SK-N-SH treated with all-trans-retinoic acid at 6 μM for 48 hours (cell line): ENCODE data around the gene CUL2.

Experiments
- ATAC-seq: fragments of 200-7000 bp; cut with Tn5 transposase; 3 replicates; pipeline ENCODE4 v1.9.1; 2020; ENCODE audit warnings: mild to moderate bottlenecking, moderate library complexity
- CSDC2 ChIP-seq: fragments of 250-450 bp; sonication (Bioruptor Pico); IDR thresholded peaks from 2 replicates; pipeline ENCODE4 v1.5.0; 2020; ENCODE audit warnings: mild to moderate bottlenecking, moderate library complexity
- ESRRG ChIP-seq: fragments of 250-450 bp; sonication (Bioruptor Pico); IDR thresholded peaks from 2 replicates; pipeline ENCODE4 v1.6.1; 2021; ENCODE audit warnings: mild to moderate bottlenecking
- GLIS3 ChIP-seq: fragments of 250-450 bp; sonication (Bioruptor Pico); IDR thresholded peaks from 2 replicates; pipeline ENCODE4 v1.5.0; 2020; ENCODE audit warnings: mild to moderate bottlenecking, moderate library complexity
- ISL1 ChIP-seq: fragments of 250-450 bp; sonication (Bioruptor Pico); IDR thresholded peaks from 2 replicates; pipeline ENCODE4 v2.1.2; 2022; ENCODE audit warnings: mild to moderate bottlenecking, moderate library complexity
- OSR1 ChIP-seq: fragments of 250-450 bp; sonication (Bioruptor Pico); IDR thresholded peaks from 2 replicates; pipeline ENCODE4 v1.8.0; 2022; ENCODE audit warnings: moderate library complexity, mild to moderate bottlenecking, inconsistent platforms
- PATZ1 ChIP-seq: fragments of 250-450 bp; sonication (Bioruptor Pico); IDR thresholded peaks from 2 replicates; pipeline ENCODE4 v1.8.0; 2020; ENCODE audit warnings: mild to moderate bottlenecking, moderate library complexity, borderline replicate concordance
- POU6F1 ChIP-seq: fragments of 250-450 bp; sonication (Bioruptor Pico); IDR thresholded peaks from 2 replicates; pipeline ENCODE4 v1.8.0; 2021; ENCODE audit warnings: low read depth, mild to moderate bottlenecking, moderate library complexity, borderline replicate concordance
- PPARA ChIP-seq: fragments of 250-450 bp; sonication (Bioruptor Pico); IDR thresholded peaks from 2 replicates; pipeline ENCODE4 v1.5.0; 2020; ENCODE audit warnings: mild to moderate bottlenecking, borderline replicate concordance
- RARB ChIP-seq: fragments of 250-450 bp; sonication (Bioruptor Pico); IDR thresholded peaks from 2 replicates; pipeline ENCODE4 v1.8.0; 2021; ENCODE audit warnings: mild to moderate bottlenecking, moderate library complexity
- SNAI2 ChIP-seq: fragments of 250-450 bp; sonication (Bioruptor Pico); IDR thresholded peaks from 2 replicates; pipeline ENCODE4 v1.5.0; 2020; ENCODE audit warnings: mild to moderate bottlenecking, moderate library complexity
- TCF4 ChIP-seq: fragments of 250-450 bp; sonication (Bioruptor Pico); IDR thresholded peaks from 2 replicates; pipeline ENCODE4 v1.8.0; 2021; ENCODE audit warnings: mild to moderate bottlenecking, moderate library complexity, borderline replicate concordance
- ZC3H10 ChIP-seq: fragments of 250-450 bp; sonication (Bioruptor Pico); IDR thresholded peaks from 2 replicates; pipeline ENCODE4 v1.5.1; 2021; ENCODE audit warnings: mild to moderate bottlenecking, moderate library complexity
- ZFP3 ChIP-seq: fragments of 250-450 bp; sonication (Bioruptor Pico); IDR thresholded peaks from 2 replicates; pipeline ENCODE4 v1.5.0; 2020; ENCODE audit warnings: mild to moderate bottlenecking, moderate library complexity
- ZFP30 ChIP-seq: fragments of 450-650 bp; formaldehyde crosslinking; IDR thresholded peaks from 2 replicates; pipeline ENCODE4 v1.5.0; 2022; ENCODE audit warnings: mild to moderate bottlenecking, moderate library complexity
- ZNF565 ChIP-seq: fragments of 450-650 bp; formaldehyde crosslinking; conservative IDR thresholded peaks from 2 replicates; pipeline ENCODE4 v1.5.0; 2020; ENCODE audit warnings: low read depth, mild to moderate bottlenecking, moderate library complexity
- ZNF70 ChIP-seq: fragments of 450-650 bp; formaldehyde crosslinking; IDR thresholded peaks from 2 replicates; pipeline ENCODE4 v1.5.0; 2020; ENCODE audit warnings: mild to moderate bottlenecking, moderate library complexity
- ZNF8 ChIP-seq: fragments of 450-650 bp; formaldehyde crosslinking; IDR thresholded peaks from 2 replicates; pipeline ENCODE4 v1.5.0; 2020; ENCODE audit warnings: mild to moderate bottlenecking, moderate library complexity
- TF ChIP-seq, protein P1 (sequence below): fragments of 250-450 bp; sonication (Bioruptor Pico); IDR thresholded peaks from 2 replicates; pipeline ENCODE4 v1.5.1; 2020; ENCODE audit warnings: low read depth, mild to moderate bottlenecking, moderate library complexity
- TF ChIP-seq, protein P2 (sequence below): fragments of 250-450 bp; sonication (Bioruptor Pico); IDR thresholded peaks from 2 replicates; pipeline ENCODE4 v1.5.1; 2021; ENCODE audit warnings: mild to moderate bottlenecking, moderate library complexity
- TF ChIP-seq, protein P3 (sequence below): fragments of 250-450 bp; sonication (Bioruptor Pico); IDR thresholded peaks from 2 replicates; pipeline ENCODE4 v1.5.0; 2020; ENCODE audit warnings: mild to moderate bottlenecking, moderate library complexity

Gene CUL2

GRCh38 chr10:35005868-35006267 lies 84.3 kb downstream of the CUL2 start (continued):
- no peak for TF ChIP-seq ZC3H10 (CRISPR knock-in tag)

DNA sequence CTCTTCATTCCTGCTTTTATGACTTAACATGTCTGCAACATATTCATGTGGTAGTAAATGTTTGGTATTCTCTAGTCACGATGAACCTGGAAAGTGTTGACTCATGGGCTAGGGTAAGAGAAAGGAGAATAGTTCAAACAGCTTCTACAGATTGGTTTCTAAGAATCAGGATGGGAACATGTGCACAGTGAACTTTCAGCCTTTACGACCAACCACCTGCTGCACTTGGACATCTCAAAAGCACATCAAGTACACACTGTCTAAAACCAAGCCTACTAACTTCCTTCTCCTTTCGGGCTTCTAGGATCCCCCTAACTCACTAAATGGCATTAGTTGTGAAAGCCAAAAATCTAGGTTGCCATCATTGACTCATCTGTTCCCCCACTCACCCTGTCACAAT lies 85.5 kb downstream of the CUL2 start:
- TF ChIP-seq ZNF8 (CRISPR knock-in tag) (no peak), GLIS3 (CRISPR knock-in tag) (no peak), SNAI2 (CRISPR knock-in tag) (no peak), ZNF70 (CRISPR knock-in tag) (no peak), OSR1 (CRISPR knock-in tag) (no peak), ISL1 (CRISPR knock-in tag) (no peak), ESRRG (no peak)
- TF ChIP-seq, protein P1, sequence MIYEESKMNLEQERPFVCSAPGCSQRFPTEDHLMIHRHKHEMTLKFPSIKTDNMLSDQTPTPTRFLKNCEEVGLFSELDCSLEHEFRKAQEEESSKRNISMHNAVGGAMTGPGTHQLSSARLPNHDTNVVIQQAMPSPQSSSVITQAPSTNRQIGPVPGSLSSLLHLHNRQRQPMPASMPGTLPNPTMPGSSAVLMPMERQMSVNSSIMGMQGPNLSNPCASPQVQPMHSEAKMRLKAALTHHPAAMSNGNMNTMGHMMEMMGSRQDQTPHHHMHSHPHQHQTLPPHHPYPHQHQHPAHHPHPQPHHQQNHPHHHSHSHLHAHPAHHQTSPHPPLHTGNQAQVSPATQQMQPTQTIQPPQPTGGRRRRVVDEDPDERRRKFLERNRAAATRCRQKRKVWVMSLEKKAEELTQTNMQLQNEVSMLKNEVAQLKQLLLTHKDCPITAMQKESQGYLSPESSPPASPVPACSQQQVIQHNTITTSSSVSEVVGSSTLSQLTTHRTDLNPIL = no peak
- TF ChIP-seq, protein P2, sequence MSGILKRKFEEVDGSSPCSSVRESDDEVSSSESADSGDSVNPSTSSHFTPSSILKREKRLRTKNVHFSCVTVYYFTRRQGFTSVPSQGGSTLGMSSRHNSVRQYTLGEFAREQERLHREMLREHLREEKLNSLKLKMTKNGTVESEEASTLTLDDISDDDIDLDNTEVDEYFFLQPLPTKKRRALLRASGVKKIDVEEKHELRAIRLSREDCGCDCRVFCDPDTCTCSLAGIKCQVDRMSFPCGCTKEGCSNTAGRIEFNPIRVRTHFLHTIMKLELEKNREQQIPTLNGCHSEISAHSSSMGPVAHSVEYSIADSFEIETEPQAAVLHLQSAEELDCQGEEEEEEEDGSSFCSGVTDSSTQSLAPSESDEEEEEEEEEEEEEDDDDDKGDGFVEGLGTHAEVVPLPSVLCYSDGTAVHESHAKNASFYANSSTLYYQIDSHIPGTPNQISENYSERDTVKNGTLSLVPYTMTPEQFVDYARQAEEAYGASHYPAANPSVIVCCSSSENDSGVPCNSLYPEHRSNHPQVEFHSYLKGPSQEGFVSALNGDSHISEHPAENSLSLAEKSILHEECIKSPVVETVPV (CRISPR knock-in tag) = no peak
- TF ChIP-seq, all 23 proteins: peak for 0
- no peak for ATAC-seq

DNA sequence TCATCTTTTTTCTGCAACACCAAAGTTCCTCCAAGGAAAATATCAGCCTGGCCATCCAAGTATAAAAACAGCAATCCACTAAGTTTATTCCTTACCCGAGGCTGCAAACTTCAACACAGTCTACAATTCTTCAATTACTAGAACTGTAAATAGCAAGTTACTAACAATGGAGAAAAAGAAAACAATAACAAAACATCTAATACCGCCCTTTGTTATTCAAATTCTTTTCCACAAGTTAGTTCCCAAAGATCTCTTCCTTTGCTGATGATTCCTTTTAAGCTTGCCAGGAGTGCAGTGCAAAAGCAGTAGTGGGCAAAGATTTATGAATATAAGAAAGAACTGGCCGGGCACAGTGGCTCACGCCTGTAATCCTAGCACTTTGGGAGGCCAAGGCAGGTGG lies 86.2 kb downstream of the CUL2 start:
- no peak for ATAC-seq
- TF ChIP-seq ZFP3 (CRISPR knock-in tag) = no peak

DNA sequence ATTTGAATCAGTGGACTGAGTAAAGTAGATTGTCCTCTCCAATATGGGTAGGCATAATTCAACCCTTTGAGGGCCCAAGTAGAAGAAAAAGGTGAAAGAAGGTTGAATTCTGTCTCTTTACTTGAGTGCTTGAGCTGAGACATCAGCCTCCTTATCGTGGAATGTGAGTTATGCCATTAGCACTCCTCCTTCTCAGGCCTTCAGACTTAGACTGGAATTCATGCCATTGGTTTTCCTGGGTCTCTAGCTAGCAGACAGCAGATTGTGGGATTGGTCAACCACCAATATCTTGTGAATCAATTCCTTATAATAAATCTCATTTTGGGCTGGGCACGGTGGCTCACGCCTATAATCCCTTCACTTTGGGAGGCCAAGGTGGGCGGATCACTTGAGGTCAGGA lies 89.2 kb downstream of the CUL2 start:
- ATAC-seq = no peak
- no peak for TF ChIP-seq PPARA (CRISPR knock-in tag)
- no peak for TF ChIP-seq RARB (CRISPR knock-in tag)
- no peak for TF ChIP-seq OSR1 (CRISPR knock-in tag)
- no peak for TF ChIP-seq ZC3H10 (CRISPR knock-in tag)
- no peak for TF ChIP-seq TCF4 (CRISPR knock-in tag)
- no peak for TF ChIP-seq ZNF8 (CRISPR knock-in tag)
- TF ChIP-seq ZFP3 (CRISPR knock-in tag) = no peak

- TF ChIP-seq CSDC2 (CRISPR knock-in tag) (no peak), TCF4 (CRISPR knock-in tag) (no peak), OSR1 (CRISPR knock-in tag) (no peak), ZNF565 (no peak), ZC3H10 (CRISPR knock-in tag) (no peak), ZNF8 (CRISPR knock-in tag) (no peak), ESRRG (no peak)
- TF ChIP-seq, protein P1 = no peak
- TF ChIP-seq, protein P3, sequence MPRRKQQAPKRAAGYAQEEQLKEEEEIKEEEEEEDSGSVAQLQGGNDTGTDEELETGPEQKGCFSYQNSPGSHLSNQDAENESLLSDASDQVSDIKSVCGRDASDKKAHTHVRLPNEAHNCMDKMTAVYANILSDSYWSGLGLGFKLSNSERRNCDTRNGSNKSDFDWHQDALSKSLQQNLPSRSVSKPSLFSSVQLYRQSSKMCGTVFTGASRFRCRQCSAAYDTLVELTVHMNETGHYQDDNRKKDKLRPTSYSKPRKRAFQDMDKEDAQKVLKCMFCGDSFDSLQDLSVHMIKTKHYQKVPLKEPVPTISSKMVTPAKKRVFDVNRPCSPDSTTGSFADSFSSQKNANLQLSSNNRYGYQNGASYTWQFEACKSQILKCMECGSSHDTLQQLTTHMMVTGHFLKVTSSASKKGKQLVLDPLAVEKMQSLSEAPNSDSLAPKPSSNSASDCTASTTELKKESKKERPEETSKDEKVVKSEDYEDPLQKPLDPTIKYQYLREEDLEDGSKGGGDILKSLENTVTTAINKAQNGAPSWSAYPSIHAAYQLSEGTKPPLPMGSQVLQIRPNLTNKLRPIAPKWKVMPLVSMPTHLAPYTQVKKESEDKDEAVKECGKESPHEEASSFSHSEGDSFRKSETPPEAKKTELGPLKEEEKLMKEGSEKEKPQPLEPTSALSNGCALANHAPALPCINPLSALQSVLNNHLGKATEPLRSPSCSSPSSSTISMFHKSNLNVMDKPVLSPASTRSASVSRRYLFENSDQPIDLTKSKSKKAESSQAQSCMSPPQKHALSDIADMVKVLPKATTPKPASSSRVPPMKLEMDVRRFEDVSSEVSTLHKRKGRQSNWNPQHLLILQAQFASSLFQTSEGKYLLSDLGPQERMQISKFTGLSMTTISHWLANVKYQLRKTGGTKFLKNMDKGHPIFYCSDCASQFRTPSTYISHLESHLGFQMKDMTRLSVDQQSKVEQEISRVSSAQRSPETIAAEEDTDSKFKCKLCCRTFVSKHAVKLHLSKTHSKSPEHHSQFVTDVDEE (CRISPR knock-in tag) = no peak
- TF ChIP-seq, all 23 proteins: peak for 0
- no peak for ATAC-seq
Observed at GRCh38 chr10:34999532-34999931, 90.6 kb downstream of the CUL2 start.

- ATAC-seq = no peak
- TF ChIP-seq ISL1 (CRISPR knock-in tag) = no peak
- no peak for TF ChIP-seq ESRRG
- no peak for TF ChIP-seq CSDC2 (CRISPR knock-in tag)
- TF ChIP-seq ZFP30 (CRISPR knock-in tag) = no peak
- TF ChIP-seq, protein P1 = no peak
- TF ChIP-seq OSR1 (CRISPR knock-in tag) = no peak
- no peak for TF ChIP-seq POU6F1 (CRISPR knock-in tag)
- TF ChIP-seq GLIS3 (CRISPR knock-in tag) = no peak
- TF ChIP-seq PATZ1 (CRISPR knock-in tag) = no peak
- TF ChIP-seq SNAI2 (CRISPR knock-in tag) = no peak
Observed at GRCh38 chr10:34998940-34999339, 91.2 kb downstream of the CUL2 start.
